ENCODE data around the gene LRP3. TPM values are rescaled to one million over a fixed set of nuclear protein-coding genes. Genes with fewer than 3 reads are reported as not detected.

The LRP3 gene
- total and polyA plus RNA-seq, 12 donors: 1.4 to 92.8 (median 52.2) TPM

- H3K27ac ChIP-seq: no peak overlapping the region
- H3K4me3 ChIP-seq: peak overlapping the region in 1 of 4 donors; percentile 52
- TF ChIP-seq POLR2A (IDR thresholded peaks at IDR 0.05): no peak
- DNase-seq: no peak
- WGBS, 4 donors: 76 to 86% (median 84%) methylated on average over 7 to 8 of the region's 8 CpGs
- peaks cover 9% of the 10 kb centered on the region in 2 donors for H3K4me1 ChIP-seq (replicated peaks in 1 of 2)
- H3K36me3 ChIP-seq (replicated peaks in 1 of 2): peaks cover 0 to 2% of the 10 kb centered on the region in 2 donors
- H3K27me3 ChIP-seq: no peaks in the 10 kb centered on the region
- intact Hi-C loops (cut with DNase I): loop anchor here in 1 of 2 donors (10.0 kb wide), 1 partner anchor 219 kb away; the partner anchor contains the start of genes CEP89 and FAAP24
- H3K9me3 ChIP-seq (replicated peaks in 1 of 3): no peaks in the 10 kb centered on the region
Observed at GRCh38 chr19:33193269-33193864, 763 bp upstream of the LRP3 start.

GRCh38 chr19:33194532-33194885 lies 379 bp downstream of the LRP3 start:
- TF ChIP-seq POLR2A (IDR thresholded peaks at IDR 0.05) (no peak), CTCF (IDR thresholded peaks at IDR 0.05) (no peak)
- peak overlapping the region in 3 of 5 donors; percentile 64 to 86 (median 80) for H3K27ac ChIP-seq
- H3K4me3 ChIP-seq: peak overlapping the region in 2 of 4 donors; percentile 35 to 91
- no peaks in the 10 kb centered on the region for H3K27me3 ChIP-seq
- peaks cover 9% of the 10 kb centered on the region in 2 donors for H3K4me1 ChIP-seq (replicated peaks in 1 of 2)
- intact Hi-C loops (cut with DNase I): loop anchor here in 1 of 2 donors (10.0 kb wide), 1 partner anchor 220 kb away; the partner anchor contains the start of genes CEP89 and FAAP24
- H3K36me3 ChIP-seq (replicated peaks in 1 of 2): peaks cover 0 to 2% of the 10 kb centered on the region in 2 donors
- 0 to 1% methylated on average over 34 to 57 of the region's 57 CpGs; no CpG with 5 or more reads in 2 of the 4 donors for WGBS, 4 donors
- H3K9me3 ChIP-seq (replicated peaks in 1 of 3): no peaks in the 10 kb centered on the region
- peak in 1 of 7 donors; percentile 32 for DNase-seq

GRCh38 chr19:33194886-33195644 lies 935 bp downstream of the LRP3 start:
- intact Hi-C loops (cut with DNase I): loop anchor here in 1 of 2 donors (10.0 kb wide), 1 partner anchor 220 kb away; the partner anchor contains the start of genes CEP89 and FAAP24
- TF ChIP-seq POLR2A (IDR thresholded peaks at IDR 0.05) (peak in 1 of 2 donors; percentile 12), CTCF (IDR thresholded peaks at IDR 0.05) (no peak)
- Histone ChIP-seq H3K9me3 (replicated peaks in 1 of 3) (no peaks in the 10 kb centered on the region), H3K4me3 (peak overlapping the region; percentile 35 to 91 (median 58)), H3K27ac (peak overlapping the region; percentile 21 to 86 (median 67)), H3K27me3 (no peaks in the 10 kb centered on the region), H3K36me3 (replicated peaks in 1 of 2) (peaks cover 0 to 2% of the 10 kb centered on the region in 2 donors), H3K4me1 (replicated peaks in 1 of 2) (peaks cover 9% of the 10 kb centered on the region in 2 donors)
- peak; percentile 61 to 82 (median 73) for DNase-seq
- WGBS, 4 donors: 1 to 14% (median 3%) methylated on average over 5 to 49 of the region's 49 CpGs; no CpG with 5 or more reads in 1 of the 4 donors

GRCh38 chr19:33195645-33196347 lies 1.7 kb downstream of the LRP3 start:
- WGBS, 4 donors: 57 to 89% (median 70%) methylated on average over 1 to 17 of the region's 17 CpGs
- peak overlapping the region in 2 of 4 donors; percentile 35 to 91 for H3K4me3 ChIP-seq
- H3K27ac ChIP-seq: peak overlapping the region in 2 of 5 donors; percentile 80 to 86
- no peak for DNase-seq
- intact Hi-C loops (cut with DNase I): loop anchor here in 1 of 2 donors (10.0 kb wide), 1 partner anchor 221 kb away; the partner anchor contains the start of genes CEP89 and FAAP24
- no peak for TF ChIP-seq CTCF (IDR thresholded peaks at IDR 0.05)
- TF ChIP-seq POLR2A (IDR thresholded peaks at IDR 0.05): no peak
- H3K9me3 ChIP-seq (replicated peaks in 1 of 3): no peaks in the 10 kb centered on the region
- peaks cover 9% of the 10 kb centered on the region in 2 donors for H3K4me1 ChIP-seq (replicated peaks in 1 of 2)
- peaks cover 0 to 2% of the 10 kb centered on the region in 2 donors for H3K36me3 ChIP-seq (replicated peaks in 1 of 2)
- no peaks in the 10 kb centered on the region for H3K27me3 ChIP-seq

Data from adrenal gland (tissue), 12 donors.